Testis (tissue), 2 donors: ENCODE measurements around the gene RASD2.

ENCODE experiments used
- CTCF ChIP-seq, 3 experiments: fragments of 450-650 bp in 2 of 3; fragments of 200-600 bp in 1 of 3; sonication (generic) in 1 of 3; IDR thresholded peaks; one replicate each; pipeline ENCODE4 v1.5.1; 2016 to 2019; ENCODE audit warnings: antibody characterized with exemption in 3 of 3, mild to moderate bottlenecking in 2 of 3, moderate library complexity in 1 of 3
- POLR2A ChIP-seq: fragments of 450-650 bp; IDR thresholded peaks from one replicate; pipeline ENCODE4 v1.6.1; 2017; ENCODE audit warnings: antibody characterized with exemption, mild to moderate bottlenecking, moderate library complexity

GRCh38 chr22:35514366-35514765 lies 26.3 kb upstream of the RASD2 start:
- no peak for TF ChIP-seq POLR2A
- TF ChIP-seq CTCF (IDR thresholded peaks at IDR 0.05): no peak
